ENCODE measurements around the gene CX3CR1. TPM values are rescaled to one million over a fixed set of nuclear protein-coding genes. Genes with fewer than 3 reads are reported as not detected.

CX3CR1 gene
- total RNA-seq, 2 experiments from 2014 or later = 0.34 to 0.88 TPM

- Mint-ChIP-seq H3K27me3 (peaks cover 3% of the 10 kb centered on the region), H3K36me3 (ENCODE audit: low read depth) (no peaks in the 10 kb centered on the region), H3K4me3 (no peak overlapping the region), H3K27ac (no peak overlapping the region), H3K4me1 (ENCODE audit: low read depth) (peaks cover 8% of the 10 kb centered on the region), H3K9me3 (no peaks in the 10 kb centered on the region)
- TF ChIP-seq, protein P1, sequence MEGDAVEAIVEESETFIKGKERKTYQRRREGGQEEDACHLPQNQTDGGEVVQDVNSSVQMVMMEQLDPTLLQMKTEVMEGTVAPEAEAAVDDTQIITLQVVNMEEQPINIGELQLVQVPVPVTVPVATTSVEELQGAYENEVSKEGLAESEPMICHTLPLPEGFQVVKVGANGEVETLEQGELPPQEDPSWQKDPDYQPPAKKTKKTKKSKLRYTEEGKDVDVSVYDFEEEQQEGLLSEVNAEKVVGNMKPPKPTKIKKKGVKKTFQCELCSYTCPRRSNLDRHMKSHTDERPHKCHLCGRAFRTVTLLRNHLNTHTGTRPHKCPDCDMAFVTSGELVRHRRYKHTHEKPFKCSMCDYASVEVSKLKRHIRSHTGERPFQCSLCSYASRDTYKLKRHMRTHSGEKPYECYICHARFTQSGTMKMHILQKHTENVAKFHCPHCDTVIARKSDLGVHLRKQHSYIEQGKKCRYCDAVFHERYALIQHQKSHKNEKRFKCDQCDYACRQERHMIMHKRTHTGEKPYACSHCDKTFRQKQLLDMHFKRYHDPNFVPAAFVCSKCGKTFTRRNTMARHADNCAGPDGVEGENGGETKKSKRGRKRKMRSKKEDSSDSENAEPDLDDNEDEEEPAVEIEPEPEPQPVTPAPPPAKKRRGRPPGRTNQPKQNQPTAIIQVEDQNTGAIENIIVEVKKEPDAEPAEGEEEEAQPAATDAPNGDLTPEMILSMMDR (IDR thresholded peaks at IDR 0.05) = no peak
- POLR2A ChIA-PET = interaction anchor here (0.7 kb wide), 1 partner anchor 41 kb away, joined by 3 read pairs; no protein-coding TSS in a partner anchor
- CTCF ChIA-PET = interaction anchor here (1.1 to 6.2 kb wide), 3 partner anchors 12 to 79 kb away, joined by 3 to 43 read pairs (median 11); no protein-coding TSS in a partner anchor
- intact Hi-C loops (cut with micrococcal nuclease) = no loop called here
- DNase-seq (no peak), ATAC-seq (no peak)
These were observed 66.2 kb downstream of the CX3CR1 start for GRCh38 chr3:39213613-39214012.

Other genes starting within 250 kb of the CX3CR1 start
- gene SCN11A, start 228.1 kb downstream of the CX3CR1 start, total RNA-seq = not detected
- gene WDR48, start 228.0 kb downstream of the CX3CR1 start, total RNA-seq = 10 to 100 TPM; 33.2 to 34.7 TPM
- gene GORASP1, start 172.4 kb downstream of the CX3CR1 start, total RNA-seq = 10 to 100 TPM; 16.2 to 18.3 TPM
- under 1 TPM; 0.69 to 0.79 TPM for gene TTC21A, start 172.4 kb downstream of the CX3CR1 start, total RNA-seq
- gene CSRNP1, start 126.4 kb downstream of the CX3CR1 start, total RNA-seq = 10 to 100 TPM; 88.0 to 88.3 TPM
- 1 to 10 TPM; 2.5 TPM for gene XIRP1, start 87.4 kb downstream of the CX3CR1 start, total RNA-seq
- gene CCR8, start 49.7 kb upstream of the CX3CR1 start, total RNA-seq = under 1 TPM; 0.34 to 0.56 TPM
- 10 to 100 TPM; 25.0 to 28.2 TPM for gene SLC25A38, start 103.3 kb upstream of the CX3CR1 start, total RNA-seq
- gene RPSA, start 126.7 kb upstream of the CX3CR1 start, total RNA-seq = 1,000 to 10,000 TPM; 3,048 to 3,061 TPM
- gene MOBP, start 187.6 kb upstream of the CX3CR1 start, total RNA-seq = not detected

All from activated CD8-positive, alpha-beta T cell treated with anti-CD3 and anti-CD28 coated beads for 36 hours (primary cell).